OCI-LY1 (cell line): Measurements from ENCODE around the gene C20orf144.

Source experiments
- CTCF ChIP-seq: fragments of 200-600 bp; sonication (generic), shearing (Covaris generic); IDR thresholded peaks from 2 replicates; pipeline ENCODE4 v1.5.1; 2017; ENCODE audit warnings: mild to moderate bottlenecking, antibody characterized with exemption, low read length, moderate library complexity, mixed read lengths
- EZH2 ChIP-seq: fragments of 200-600 bp; sonication (generic), shearing (Covaris generic); IDR thresholded peaks from 2 replicates; pipeline ENCODE4 v1.8.0; 2017; ENCODE audit warnings: borderline replicate concordance, mixed run types, mild to moderate bottlenecking, antibody characterized with exemption, low read length, moderate library complexity, mixed read lengths

- TF ChIP-seq EZH2 (no peak), CTCF (no peak)
These were observed 32.1 kb upstream of the C20orf144 start for GRCh38 chr20:33629979-33630378.
